M059J (cell line): Measurements from ENCODE around the gene ADAMTS15. TPM values are rescaled to one million over a fixed set of nuclear protein-coding genes. Genes with fewer than 3 reads are reported as not detected.

Experiments used
- DNase-seq: peaks from one replicate; pipeline ENCODE4 v3.0.0-alpha.2; 2012; ENCODE audit warnings: low read depth
- total RNA-seq: library from RNA; depleted of rRNA; stranded (reverse); fragments of >200 nt; shearing (Covaris generic); gene quantifications from 2 replicates; pipeline ENCODE4 v1.2.3, GENCODE V29; 2014

ADAMTS15 gene
- total RNA-seq, 1 experiment from 2014 or later: 10.9 TPM

DNA sequence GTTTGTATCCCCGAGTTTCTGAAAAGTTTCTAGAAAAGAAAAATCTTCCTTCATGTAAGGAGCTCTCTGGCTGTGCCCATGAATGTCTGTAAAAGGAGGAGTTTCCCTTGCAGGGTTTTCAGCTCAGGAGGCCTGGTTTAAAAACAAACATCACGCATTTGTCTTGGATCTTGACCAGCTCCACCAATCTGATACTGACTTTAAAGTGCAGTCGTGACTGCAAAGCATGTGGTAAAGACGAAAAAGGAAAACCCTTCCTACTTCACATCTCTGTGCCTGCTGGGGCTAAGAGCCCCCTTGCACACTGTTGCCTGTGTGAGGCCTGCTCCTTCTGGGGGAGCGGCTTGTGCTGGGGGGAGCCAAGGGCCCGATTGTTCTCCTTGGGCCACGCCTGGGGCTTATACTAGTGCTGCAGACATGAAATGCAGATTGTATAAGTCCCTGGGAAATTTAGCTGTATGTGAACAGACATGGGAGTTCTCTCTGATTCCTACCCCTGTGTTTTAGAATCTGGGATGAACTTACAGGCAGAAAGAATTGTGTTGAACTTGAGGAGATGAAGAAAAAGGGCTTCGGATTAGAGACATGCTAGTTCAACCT is 62.1 kb downstream of the ADAMTS15 start:
- peak; percentile 7 for DNase-seq

DNA sequence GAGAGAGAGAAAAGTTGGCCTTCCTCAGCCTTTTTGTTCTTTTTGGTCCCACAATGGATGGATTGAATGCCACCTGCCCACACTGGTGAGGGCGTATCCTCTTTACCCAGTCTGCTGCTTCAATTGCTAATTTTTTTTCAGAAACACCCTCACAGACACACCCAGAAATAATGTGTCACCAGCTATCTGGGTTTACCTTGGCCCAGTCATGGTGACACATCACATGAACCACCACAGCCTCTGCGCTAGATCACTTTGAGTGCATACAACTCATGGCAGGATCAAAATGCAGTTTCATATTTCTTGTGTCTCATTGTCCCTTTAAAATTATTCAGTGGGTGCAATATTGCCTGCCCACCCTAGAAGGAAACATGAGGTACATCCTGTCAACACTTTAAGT is 63.3 kb downstream of the ADAMTS15 start:
- peak; percentile 58 for DNase-seq

DNA sequence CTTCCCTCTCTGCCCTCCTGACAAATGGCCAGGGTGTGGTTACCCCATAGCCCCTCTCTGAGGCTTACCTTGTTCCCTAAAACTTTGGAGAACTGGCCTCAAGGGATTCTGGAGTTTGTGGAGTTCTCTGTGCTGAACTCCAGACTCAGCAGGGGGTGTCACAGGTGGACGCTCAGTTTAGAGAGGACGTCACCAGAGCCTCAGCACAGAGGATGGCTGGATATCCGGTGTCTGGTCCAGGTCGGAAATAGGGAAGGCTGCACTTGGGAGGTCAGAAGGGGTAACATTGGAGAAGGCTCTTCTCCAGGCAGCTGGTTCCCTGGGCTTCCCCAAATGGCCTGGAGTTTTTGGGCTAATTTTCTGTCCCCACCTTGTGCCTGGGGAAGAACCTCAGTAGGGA is 64.2 kb downstream of the ADAMTS15 start:
- no peak for DNase-seq

DNA sequence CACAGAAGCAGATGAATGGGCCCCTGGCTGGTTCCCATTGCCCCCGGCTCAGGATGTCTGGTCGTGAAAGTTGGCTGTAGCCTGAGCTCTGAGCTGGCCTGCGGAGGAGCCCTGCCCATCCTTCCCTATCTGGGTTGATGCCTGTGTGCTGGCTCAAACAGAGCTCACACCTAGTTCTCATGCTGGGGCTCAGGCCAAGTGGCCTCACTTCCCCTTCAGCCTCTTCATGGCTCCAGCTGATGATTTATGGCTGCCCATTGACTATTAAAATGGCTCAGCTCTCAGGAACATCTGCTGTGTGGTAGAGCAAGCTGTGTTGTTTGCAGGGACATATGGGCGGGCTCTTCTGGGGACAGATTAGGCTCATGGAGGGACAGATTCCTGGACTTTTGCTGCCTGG is 64.7 kb downstream of the ADAMTS15 start:
- peak; percentile 69 for DNase-seq

DNA sequence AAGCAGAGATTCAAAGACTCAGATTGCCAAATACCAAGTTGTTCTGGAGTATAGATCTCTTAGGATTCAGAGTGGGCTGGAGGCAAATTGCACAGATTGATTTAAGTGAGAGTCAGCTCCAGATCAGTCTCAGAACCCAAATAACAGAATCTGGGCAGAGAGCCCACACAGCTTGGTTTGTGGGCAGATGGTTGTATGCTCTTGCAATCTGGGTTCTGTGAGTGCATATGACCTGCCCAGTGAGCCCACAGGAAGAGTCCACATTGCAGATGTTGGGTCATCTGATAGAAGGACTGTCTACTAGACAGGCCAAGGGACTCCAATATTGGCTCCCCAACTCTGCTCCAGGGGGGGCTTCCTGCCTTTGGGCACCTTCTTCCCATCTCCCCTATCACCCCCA is 65.9 kb downstream of the ADAMTS15 start:
- DNase-seq: peak; percentile 59

DNA sequence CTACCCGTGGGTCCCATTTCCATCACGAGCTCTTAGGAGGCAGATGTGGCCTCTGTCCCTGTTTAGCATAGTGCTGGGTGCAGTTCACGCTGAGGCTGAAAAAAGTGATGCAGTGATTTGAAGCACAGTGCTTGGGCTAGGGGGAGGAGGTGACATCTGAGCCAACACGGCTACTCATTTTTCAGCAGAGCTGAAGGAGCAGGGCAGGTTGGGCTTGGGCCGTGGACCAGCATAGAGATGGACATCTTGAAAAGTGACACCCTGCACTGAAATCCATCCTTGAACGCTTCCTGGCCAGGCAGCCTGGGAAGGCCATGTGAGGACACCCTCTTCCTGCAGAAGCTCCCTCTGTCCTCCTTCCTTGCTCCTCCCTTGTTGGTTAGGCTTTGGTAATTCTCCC is 66.4 kb downstream of the ADAMTS15 start:
- DNase-seq: no peak

DNA sequence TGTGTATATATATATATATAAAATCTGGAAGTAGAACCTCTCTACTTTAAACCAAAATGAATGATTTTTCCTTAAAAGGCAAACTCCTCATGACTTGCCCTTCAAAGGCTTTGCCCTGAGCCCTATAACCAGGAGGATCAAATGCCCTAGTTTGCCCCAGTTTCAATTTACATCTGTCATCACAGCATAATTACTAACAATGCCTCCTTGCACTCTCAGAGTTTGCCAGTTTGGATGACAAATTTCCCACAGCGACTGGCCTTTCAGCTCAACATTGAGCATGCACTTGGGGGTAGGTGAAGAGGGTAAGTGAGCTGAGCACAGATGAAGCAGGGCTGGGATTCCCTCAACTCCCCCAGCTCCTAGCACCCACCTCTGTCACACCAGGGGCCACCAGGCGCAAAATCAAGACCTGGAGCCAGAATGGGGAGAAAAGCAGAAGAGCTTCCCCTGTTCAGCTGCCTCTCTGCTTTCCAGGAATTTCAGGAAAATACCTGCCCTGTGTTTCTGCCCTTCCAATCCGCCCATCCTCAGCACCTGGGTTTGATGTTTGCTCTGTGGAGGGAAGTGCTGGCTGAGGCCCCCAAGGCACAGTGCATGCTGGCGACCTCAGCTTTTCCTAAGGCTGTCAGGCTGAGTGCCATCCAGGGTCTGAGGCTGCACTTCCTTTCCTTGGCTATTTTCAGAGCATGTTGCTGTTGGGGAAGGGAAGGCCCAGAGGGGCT is 67.5 kb downstream of the ADAMTS15 start:
- peak; percentile 48 for DNase-seq

DNA sequence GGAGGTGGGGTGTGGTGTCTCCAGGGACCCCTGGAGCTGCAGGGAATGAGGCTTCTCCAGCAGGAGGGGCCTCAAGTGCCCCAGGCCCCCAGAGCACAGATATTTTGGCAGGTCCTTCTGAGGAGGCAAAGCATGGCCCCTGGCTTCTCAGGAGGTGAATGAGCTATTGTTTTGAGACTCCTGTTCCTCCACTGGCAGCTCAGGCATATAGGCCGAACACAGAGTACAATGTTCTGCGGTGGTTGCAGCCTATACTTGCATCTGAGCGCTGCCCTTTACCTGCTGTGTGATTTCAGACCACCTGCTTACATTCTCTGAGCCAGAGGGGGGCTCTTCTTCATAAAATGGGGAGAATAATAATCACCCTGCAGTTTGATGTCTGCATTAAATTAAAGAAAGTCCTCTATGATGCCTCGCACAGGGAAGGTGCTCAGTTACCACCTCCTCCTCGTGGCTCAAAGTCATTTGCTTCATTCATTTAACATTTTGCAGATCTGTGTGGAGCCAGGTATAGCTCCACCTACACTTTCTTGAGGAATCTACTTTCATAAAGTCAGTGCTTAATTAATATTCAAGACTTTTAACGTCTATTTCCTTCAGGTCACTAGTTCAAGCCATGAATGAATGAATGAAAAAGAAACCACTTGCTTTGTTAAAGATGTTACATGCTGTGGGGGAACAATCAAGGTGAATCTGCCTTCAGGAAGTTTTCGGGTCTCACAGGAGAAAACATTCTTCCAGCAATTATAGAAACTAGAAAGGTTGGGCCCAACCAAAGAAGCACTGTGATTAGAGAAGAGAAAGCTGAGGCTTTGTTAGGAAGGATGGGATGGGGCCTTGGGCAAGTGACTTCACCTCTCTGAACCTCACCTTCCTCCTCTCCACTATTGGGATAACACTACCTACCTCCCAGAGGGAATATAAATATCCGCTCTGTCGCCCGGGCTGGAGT is 68.4 kb downstream of the ADAMTS15 start:
- DNase-seq: no peak

DNA sequence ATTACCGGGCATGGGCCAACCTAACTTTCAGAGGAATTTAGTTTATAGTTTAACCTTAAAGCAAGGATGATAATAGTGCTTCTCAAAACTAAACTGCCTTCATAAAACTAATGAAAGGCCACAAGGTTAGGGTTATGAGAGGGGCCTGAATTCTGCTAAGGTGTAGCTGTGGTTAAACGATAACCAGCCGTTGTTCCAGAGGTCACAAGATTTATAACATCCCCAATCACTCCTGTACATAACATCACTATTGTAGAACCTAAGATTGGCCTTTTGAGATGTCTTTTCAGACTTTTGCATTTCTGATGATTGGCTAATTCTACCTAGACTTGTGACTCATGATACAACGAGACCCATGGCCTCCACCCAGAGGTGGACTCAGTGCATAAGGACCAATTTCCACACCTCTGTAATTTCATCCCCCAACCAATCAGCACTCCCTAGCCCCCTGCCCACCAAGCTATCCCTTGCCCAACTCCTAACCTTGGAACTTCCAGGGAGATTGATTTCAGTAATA is 69.8 kb downstream of the ADAMTS15 start:
- DNase-seq: no peak

DNA sequence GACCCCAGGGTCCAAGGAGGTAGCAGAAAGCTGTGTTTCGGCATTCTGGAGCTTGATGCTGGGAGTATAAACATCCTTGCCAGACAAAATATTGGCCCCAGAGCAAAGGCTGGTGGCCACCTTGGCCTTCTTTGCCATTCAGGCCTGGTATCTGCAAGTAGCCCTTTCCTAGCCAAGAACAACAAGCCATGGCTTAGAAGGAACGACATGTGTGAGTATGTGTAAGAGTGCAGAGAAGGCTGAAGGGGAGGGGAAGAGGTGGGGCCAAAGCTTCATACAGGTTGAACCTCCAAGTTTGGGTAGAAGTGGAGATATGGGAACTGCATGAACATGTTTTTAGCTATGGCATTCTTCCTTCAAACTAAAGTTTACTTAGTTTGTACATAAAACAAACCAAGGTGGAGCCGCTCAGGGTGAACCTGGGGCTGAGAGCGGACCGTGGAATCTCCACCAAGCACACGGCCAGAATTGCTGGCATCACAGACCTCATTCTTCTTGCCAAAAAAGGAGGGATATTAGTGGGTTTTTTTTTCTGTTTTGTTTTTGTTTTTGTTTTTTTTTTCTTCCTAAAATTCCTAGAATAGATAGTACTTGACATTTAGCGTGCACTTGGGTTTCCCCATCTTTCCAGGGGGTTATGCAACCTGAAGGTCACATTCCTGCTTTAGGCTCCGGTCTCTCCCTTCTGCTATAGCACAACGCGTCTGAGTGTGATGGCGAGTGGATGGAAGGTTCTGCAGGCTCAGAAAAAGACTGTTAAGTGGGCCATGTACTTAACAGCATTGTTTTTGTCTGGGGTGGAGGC is 70.9 kb downstream of the ADAMTS15 start:
- DNase-seq: no peak

DNA sequence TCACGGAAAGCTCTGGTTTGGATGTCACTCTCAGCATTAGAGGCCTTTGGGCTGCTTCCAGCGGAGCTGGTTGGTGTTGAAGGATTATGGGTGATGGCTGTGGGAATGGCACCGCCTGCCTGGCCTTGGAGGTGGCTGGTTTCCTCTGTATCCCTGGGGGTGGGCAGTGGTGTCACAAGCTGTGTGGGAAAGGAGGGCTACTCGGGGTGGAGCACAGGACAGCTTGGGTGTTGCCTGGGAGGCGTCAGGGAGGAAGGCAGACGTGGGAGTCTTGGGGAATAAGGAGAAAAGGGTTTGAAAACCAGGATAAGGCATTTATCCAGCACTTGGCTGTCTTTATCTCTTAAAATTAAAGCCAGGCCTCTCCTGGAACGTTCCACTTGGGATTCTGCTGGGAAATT is 71.8 kb downstream of the ADAMTS15 start:
- no peak for DNase-seq

DNA sequence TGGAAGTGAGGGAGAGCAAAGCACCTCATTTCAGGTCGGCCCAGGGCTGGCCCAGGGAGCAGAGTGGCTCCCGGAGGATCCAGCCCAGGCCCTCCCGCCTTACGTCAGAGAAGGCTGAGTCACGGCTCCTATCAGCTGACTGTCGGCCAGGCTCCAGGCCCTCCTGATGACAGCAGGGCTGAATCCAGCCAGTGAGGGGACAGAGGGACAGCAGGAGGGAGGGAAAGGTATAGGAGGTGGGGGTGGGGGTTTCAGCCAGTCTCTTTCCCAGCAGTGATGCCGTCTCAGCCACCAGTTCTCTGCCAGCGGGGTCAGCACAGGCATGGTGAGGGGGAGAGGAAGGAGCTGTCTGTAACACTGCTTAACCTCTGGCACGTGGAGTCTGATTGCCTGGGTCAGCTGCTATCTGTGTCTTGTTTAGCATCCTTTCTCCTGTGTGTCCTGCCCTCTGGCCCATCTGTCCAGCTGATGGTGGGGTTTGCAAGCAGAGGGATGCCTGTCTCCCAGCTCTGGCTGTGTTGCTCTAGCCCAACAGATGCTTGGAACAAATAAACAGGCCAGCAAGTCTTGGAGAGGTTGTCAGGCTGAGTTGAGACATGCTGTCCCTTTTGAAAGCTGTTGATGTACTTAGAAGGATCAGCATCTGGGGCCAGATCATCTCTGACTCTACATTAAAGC is 74.0 kb downstream of the ADAMTS15 start:
- DNase-seq: peak; percentile 93

DNA sequence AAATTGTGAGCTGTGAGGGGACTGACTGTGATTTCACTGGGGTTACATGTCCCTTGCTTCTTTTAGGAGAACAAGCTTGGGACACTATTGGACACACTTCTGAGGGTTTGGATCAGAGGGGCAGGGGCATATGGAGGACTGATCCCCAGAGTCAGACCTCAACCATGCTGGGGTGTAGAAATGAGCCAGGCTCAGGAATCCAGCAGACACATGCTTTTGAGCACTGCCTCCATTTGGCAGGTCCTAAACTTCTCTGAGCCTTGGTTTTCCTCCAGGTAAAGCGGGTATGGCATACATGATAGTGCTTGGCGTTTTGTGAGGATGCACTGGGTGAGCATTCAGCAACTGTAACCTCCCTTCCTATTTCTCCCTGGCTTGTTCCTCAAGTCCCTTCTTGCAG is 74.7 kb downstream of the ADAMTS15 start:
- no peak for DNase-seq

DNA sequence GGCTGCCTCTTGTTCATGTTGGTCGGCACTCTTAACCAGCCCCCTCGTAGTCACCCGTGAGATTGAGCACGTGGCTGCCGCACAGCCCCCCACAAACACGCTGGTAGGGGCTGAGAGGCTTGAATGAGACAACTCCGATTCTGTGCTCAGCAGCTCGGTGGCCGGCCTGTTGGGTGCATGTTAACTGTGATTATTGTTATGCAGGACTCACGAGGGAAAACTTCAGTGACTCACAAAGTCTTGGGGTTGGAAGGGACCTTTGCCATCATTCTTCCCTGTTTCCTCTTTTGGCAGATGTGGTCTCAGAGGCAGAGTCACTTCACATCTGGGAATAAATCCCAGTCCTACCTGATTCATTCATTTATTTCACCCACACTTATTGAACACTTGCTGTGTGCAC is 75.2 kb downstream of the ADAMTS15 start:
- peak; percentile 89 for DNase-seq

DNA sequence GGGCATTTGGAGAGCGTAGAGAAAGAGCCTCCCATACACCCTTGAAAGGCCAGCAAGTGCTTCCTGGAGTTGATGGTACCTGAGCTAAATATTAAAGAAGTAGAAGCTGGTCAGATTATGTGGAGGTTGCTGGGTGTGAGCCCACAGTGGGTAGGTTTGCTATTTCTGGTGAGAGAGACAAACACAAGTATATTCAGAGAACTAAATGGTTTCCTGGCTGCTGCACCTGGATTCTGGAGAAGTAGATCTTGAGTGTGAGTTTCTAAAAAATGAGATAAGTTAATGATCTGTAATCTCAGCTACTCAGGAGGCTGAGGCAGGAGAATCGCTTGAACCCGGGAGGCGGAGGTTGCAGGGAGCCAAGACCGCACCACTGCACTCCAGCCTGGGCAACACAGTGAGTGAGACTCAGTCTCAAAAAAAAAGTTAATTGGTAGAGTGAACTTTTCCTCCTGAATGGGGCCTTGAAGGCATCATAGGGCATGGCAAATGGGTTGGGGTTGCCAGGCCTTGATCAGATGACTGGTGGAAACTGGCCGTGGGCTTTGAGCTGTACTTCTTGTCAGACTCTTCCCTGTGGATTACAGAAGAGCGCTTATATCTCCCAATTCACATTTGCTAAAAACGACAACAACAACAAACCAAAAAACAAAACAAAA is 75.8 kb downstream of the ADAMTS15 start:
- DNase-seq: no peak

DNA sequence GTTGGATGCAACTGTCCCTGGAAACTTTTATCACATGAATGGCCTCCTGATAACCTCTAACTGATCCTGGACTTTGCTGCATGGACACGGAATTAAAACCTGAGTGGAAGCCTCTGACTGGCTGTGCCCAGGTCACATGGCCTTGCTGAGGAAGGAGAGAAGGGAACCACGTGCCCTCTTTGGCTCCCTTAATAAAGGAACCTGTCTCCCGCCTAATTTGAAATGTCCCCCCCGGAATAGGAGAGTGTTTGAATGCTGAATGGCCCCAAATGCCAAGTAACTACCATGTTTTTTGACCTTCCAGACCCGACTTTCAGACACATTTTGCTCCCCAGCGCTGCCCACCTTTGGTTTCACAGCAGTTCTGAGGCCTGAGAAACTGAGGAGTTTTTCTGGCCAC is 76.9 kb downstream of the ADAMTS15 start:
- DNase-seq: no peak
